ENCODE measurements around the gene TLR4.
A peak's percentile ranks its signal among the peaks of the same experiment; 100 is the strongest.

Gene TLR4

DNA sequence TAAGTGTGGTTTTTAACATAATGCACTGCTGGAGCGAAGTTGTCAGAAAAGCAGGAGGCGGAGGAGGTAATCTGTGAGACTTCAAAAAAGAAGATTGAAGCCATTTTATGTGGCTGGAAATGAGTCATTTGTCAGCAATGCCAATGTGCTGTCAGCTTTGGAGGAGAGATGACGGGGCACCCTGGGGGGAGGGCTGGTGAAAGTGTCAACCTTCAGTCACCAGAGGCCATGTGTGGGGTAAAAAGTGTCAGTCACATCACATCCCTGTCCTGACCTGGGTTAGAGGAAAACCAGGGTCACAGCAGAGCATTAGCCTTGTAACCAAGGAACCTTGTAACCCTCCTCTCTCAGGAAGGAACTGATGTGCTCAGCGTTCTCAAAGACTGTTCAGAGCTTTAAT is 59.1 kb downstream of the TLR4 start:
- peak; percentile 12 for DNase-seq (ENCODE audit: extremely low read depth, low read depth)
- H3K4me3 ChIP-seq (replicated peaks; ENCODE audit: low read depth, low read length) = no peak overlapping the region
- TF ChIP-seq, protein P1, sequence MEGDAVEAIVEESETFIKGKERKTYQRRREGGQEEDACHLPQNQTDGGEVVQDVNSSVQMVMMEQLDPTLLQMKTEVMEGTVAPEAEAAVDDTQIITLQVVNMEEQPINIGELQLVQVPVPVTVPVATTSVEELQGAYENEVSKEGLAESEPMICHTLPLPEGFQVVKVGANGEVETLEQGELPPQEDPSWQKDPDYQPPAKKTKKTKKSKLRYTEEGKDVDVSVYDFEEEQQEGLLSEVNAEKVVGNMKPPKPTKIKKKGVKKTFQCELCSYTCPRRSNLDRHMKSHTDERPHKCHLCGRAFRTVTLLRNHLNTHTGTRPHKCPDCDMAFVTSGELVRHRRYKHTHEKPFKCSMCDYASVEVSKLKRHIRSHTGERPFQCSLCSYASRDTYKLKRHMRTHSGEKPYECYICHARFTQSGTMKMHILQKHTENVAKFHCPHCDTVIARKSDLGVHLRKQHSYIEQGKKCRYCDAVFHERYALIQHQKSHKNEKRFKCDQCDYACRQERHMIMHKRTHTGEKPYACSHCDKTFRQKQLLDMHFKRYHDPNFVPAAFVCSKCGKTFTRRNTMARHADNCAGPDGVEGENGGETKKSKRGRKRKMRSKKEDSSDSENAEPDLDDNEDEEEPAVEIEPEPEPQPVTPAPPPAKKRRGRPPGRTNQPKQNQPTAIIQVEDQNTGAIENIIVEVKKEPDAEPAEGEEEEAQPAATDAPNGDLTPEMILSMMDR (IDR thresholded peaks at IDR 0.05; ENCODE audit: low read depth, low read length, missing control alignments) = no peak

DNA sequence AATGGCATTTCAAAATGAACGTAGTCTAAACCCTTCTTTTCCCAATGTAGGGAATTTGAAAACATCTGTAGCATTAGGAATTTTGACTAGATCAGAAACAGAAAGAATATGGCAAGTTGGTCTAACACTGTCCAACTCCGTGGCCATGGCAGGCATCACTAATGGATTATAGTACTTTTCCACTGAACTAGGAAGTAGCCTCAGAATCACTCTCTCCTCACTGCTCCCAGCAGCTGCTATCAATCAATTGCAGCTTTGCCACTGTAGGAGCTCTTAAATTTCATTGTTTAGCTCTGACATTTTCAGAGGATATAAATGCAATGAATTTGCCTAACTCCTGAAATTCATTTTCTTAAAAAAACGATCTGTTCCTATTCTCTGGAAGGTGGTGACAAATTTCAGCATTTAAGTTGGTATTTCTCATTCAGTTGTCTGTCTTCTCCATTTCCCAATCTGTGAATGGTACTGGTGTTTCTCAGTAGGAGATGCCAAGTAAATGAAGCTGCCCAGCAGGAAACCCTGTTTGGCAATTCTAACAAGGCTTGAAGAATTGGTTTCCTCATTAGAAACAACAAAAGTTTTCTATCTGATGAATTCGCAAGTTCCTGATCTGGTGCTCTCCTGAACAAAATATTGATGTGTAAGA is 64.7 kb downstream of the TLR4 start:
- peak; percentile 16 for DNase-seq (ENCODE audit: extremely low read depth, low read depth)
- no peak overlapping the region for H3K4me3 ChIP-seq (replicated peaks; ENCODE audit: low read depth, low read length)
- TF ChIP-seq, protein P1 (IDR thresholded peaks at IDR 0.05; ENCODE audit: low read depth, low read length, missing control alignments) = no peak

DNA sequence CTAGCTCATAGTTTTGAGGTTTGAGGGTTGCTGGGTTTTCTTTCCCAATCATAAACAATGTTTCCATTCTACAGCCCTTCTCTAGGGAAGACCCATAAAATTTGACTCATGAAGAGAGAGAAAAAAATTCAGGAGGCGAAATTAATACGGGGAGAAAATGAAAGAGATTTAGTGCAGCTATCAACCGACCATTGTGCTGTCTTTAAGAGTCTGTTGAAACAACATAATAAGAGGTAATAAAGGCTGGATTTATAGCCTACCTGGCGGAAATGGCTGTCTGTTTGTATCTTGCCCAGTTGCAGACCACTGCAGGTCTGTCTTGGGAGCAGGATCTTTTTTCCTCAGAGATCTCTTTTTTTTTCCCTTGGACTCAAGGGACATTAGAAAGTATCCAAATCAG is 66.9 kb downstream of the TLR4 start:
- no peak overlapping the region for H3K4me3 ChIP-seq (replicated peaks; ENCODE audit: low read depth, low read length)
- no peak for DNase-seq (ENCODE audit: extremely low read depth, low read depth)
- TF ChIP-seq, protein P1 (IDR thresholded peaks at IDR 0.05; ENCODE audit: low read depth, low read length, missing control alignments) = no peak

DNA sequence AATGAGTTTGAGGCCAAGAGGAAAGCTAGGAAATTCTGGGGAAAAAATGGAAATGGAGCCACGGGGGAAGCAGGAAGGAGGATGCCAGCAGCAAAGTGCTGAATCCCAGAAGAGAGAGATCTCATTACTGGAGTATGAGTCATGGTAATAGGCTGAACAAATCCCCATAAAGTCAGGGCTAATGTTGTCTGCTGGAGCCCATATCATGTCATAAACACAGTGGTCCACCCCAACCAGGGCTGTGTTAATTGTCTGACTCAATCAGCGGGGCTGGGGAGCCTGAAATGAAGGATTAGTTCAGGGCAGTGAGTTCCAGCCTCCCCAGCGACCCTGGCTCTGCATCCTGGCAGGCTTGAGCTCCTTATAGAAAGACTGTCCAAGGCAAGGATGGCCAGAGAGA is 68.8 kb downstream of the TLR4 start:
- TF ChIP-seq, protein P1 (IDR thresholded peaks at IDR 0.05; ENCODE audit: low read depth, low read length, missing control alignments) = no peak
- peak; percentile 78 for DNase-seq (ENCODE audit: extremely low read depth, low read depth)
- no peak overlapping the region for H3K4me3 ChIP-seq (replicated peaks; ENCODE audit: low read depth, low read length)
